GM12878 (cell line): ENCODE data around the gene RRAGD. TPM values are rescaled to one million over a fixed set of nuclear protein-coding genes. Genes with fewer than 3 reads are reported as not detected.

Experiments
- ATAC-seq: fragments of 200-7000 bp; cut with Tn5 transposase; 3 replicates; pipeline ENCODE4 v1.9.1; 2020; ENCODE audit warnings: mild to moderate bottlenecking, moderate library complexity
- BruUV-seq: library from RNA; stranded (reverse); fragments of 400-500 nt; replicated peaks from 2 replicates; lab custom pipeline; 2021; lab: Mats Ljungman, UMichigan
- CTCF ChIA-PET: fragments of 300-600 bp; sonication (Branson Sonifier 250); formaldehyde crosslinking; extraction: SDS; loops from one replicate; lab custom pipeline; 2021; ENCODE audit warnings: inconsistent platforms; lab: Yijun Ruan, JAX
- POLR2A ChIA-PET: fragments of 350-600 bp; formaldehyde crosslinking; extraction: SDS; loops from one replicate; lab custom pipeline; 2021; ENCODE audit warnings: inconsistent platforms; lab: Charles Lee
- RAD21 ChIA-PET: fragments of 300-600 bp; sonication (Branson Sonifier 250); formaldehyde crosslinking; loops from one replicate; lab custom pipeline; 2023; ENCODE audit warnings: antibody characterized with exemption; ENCODE audit not compliant: unreplicated experiment; lab: Charles Lee
- SMC1A ChIA-PET: fragments of 300-600 bp; sonication (Branson Sonifier 250); formaldehyde crosslinking; loops from one replicate; lab custom pipeline; 2023; ENCODE audit not compliant: unreplicated experiment, uncharacterized antibody; lab: Charles Lee
- DNase-seq: peaks from one replicate; pipeline ENCODE4 v3.0.0-alpha.2; 2011; ENCODE audit warnings: low read depth, low spot score
- FAIRE-seq: peaks from 3 replicates; lab custom pipeline; 2011; peaks lifted over from hg19 to GRCh38; lab: Jason Lieb, UNC
- H2AFZ ChIP-seq: 2 replicates; pipeline ENCODE4 v1.6.0; 2011; ENCODE audit warnings: low read depth, low read length, control low read depth; ENCODE audit not compliant: control insufficient read depth
- H3K27ac ChIP-seq: 2 replicates; pipeline ENCODE4 v1.5.1; 2011; ENCODE audit warnings: control low read depth; ENCODE audit not compliant: control insufficient read depth, insufficient read depth
- H3K27me3 ChIP-seq, 2 experiments: replicated peaks in 1 of 2; 2 replicates each; pipeline versions ENCODE4 v1.6.0 to v1.6.1; 2011; ENCODE audit warnings: low read length in 1 of 2; ENCODE audit not compliant: control insufficient read depth in 2 of 2, insufficient read depth in 2 of 2
- H3K36me3 ChIP-seq, 2 experiments: 2 replicates each; pipeline ENCODE4 v1.5.1; 2011; ENCODE audit warnings: low read length in 1 of 2; ENCODE audit not compliant: control insufficient read depth in 2 of 2, insufficient read depth in 2 of 2
- H3K4me1 ChIP-seq: 2 replicates; pipeline ENCODE4 v1.6.1; 2011; ENCODE audit warnings: mild to moderate bottlenecking, low read length, moderate library complexity, mixed read lengths; ENCODE audit not compliant: control insufficient read depth, insufficient read depth
- H3K4me2 ChIP-seq: 2 replicates; pipeline ENCODE4 v1.6.0; 2011; ENCODE audit warnings: control low read depth; ENCODE audit not compliant: control insufficient read depth, insufficient read depth
- H3K4me3 ChIP-seq: fragments of 200-600 bp; sonication (generic); 2 replicates; pipeline ENCODE4 v1.5.1; 2016
- H3K79me2 ChIP-seq: 2 replicates; pipeline ENCODE4 v1.6.0; 2011; ENCODE audit warnings: low read length; ENCODE audit not compliant: control insufficient read depth, insufficient read depth
- H3K9ac ChIP-seq: 2 replicates; pipeline ENCODE4 v1.8.0; 2011; ENCODE audit warnings: low read length, control low read depth, mixed read lengths; ENCODE audit not compliant: control insufficient read depth, insufficient read depth
- H3K9me3 ChIP-seq: replicated peaks from 3 replicates; pipeline ENCODE4 v1.5.1; 2011; ENCODE audit warnings: mild to moderate bottlenecking, low read length; ENCODE audit not compliant: control insufficient read depth, insufficient read depth
- H4K20me1 ChIP-seq: 2 replicates; pipeline ENCODE4 v1.6.0; 2011; ENCODE audit not compliant: control insufficient read depth, insufficient read depth
- FOXM1 ChIP-seq: IDR thresholded peaks from 2 replicates; pipeline ENCODE4 v1.6.1; 2012; ENCODE audit warnings: low read depth, mild to moderate bottlenecking, inconsistent platforms, low read length, moderate library complexity
- NR2F1 ChIP-seq: fragments of 450-650 bp; conservative IDR thresholded peaks from 2 replicates; pipeline ENCODE4 v1.6.1; 2017; ENCODE audit warnings: mild to moderate bottlenecking
- POLR2AphosphoS2 ChIP-seq: IDR thresholded peaks from 2 replicates; pipeline ENCODE4 v1.6.1; 2011; ENCODE audit warnings: low read depth, mild to moderate bottlenecking, low read length, improper control_type of control experiment, moderate library complexity
- ZNF24 ChIP-seq: fragments of 450-650 bp; IDR thresholded peaks from 2 replicates; pipeline ENCODE4 v1.6.1; 2017; ENCODE audit warnings: antibody characterized with exemption, mild to moderate bottlenecking
- WGBS: methylation state at CpG from one replicate; pipeline ENCODE4 v1.1.6; 2016; ENCODE audit warnings: low lambda C conversion rate; ENCODE audit not compliant: insufficient replicate concordance, insufficient coverage; ENCODE audit errors: missing lambda C conversion rate; 5-methylcytosine and 5-hydroxymethylcytosine counted together
- in situ Hi-C: fragments of 300-500 bp; cut with MboI; formaldehyde crosslinking; loops from 9 replicates; pipeline ENCODE4 v1.14.3; 2018; ENCODE audit warnings: mixed read lengths
- intact Hi-C: fragments of 100-400 bp; cut with micrococcal nuclease; formaldehyde crosslinking; loops from one replicate; pipeline ENCODE4 v1.14.2; 2022; ENCODE audit not compliant: unreplicated experiment
- polyA plus RNA-seq, 11 experiments: library from polyadenylated mRNA; depleted of rRNA in 4 of 11; unstranded in 6 of 11; stranded (reverse) in 5 of 11; fragments of >200 nt; fragmentation: Nextera tagmentation in 4 of 11; fragmentation: Illumina TruSeq in 1 of 11; extraction: Ambion mirVana in 4 of 11; extraction: Trizol in 1 of 11; gene quantifications; 1 replicate in 1 of 11; 2 replicates in 10 of 11; pipeline versions ENCODE4 v1.2.1 to v1.2.3, GENCODE V29; 2011 to 2016; ENCODE audit warnings: inconsistent platforms in 2 of 11, missing spikeins in 2 of 11, low read depth in 1 of 11
- total RNA-seq, 4 experiments: library from RNA; depleted of rRNA in 3 of 4; stranded (reverse); fragments of >200 nt in 3 of 4; fragmentation: Illumina TruSeq in 1 of 4; extraction: Trizol in 1 of 4; gene quantifications; 2 replicates each; pipeline versions ENCODE4 v1.2.1 to v1.2.3, GENCODE V29; 2013 to 2021

Gene RRAGD
- total and polyA plus RNA-seq, 10 of the 15 experiments (the other 5 are each of a cell fraction or from before 2014, with no cell fraction given), result 4.6 to 17.4 (median 8.5) TPM

GRCh38 chr6:89410788-89411144 lies 1.3 kb downstream of the RRAGD start:
- RAD21 ChIA-PET, result interaction anchor here (1.3 to 2.2 kb wide), 2 partner anchors 22 to 38 kb away, joined by 4 to 7 read pairs; no protein-coding TSS in a partner anchor
- H3K4me2 ChIP-seq, result peak overlapping the region; percentile 83

GRCh38 chr6:89410231-89410761 lies 1.8 kb downstream of the RRAGD start:
- no TSS peak for BruUV-seq
- DNase-seq (no peak), ATAC-seq (peak; percentile 7; the same call in 2 of the 3 replicates), FAIRE-seq (no peak)
- Histone ChIP-seq H3K36me3 (no peaks in the 10 kb centered on the region), H3K27me3 (no peaks in the 10 kb centered on the region; a peak in 1 of 4 replicates), H4K20me1 (no peaks in the 10 kb centered on the region), H3K79me2 (peaks cover 55% of the 10 kb centered on the region), H3K4me2 (peak overlapping the region; percentile 83; the same call in 1 of the 2 replicates), H3K4me1 (peaks cover 7% of the 10 kb centered on the region; the same call in 1 of the 2 replicates), H3K4me3 (peak overlapping the region; percentile 82), H3K9ac (peak overlapping the region; percentile 71), H3K9me3 (no peaks in the 10 kb centered on the region), H3K27ac (peak overlapping the region; percentile 54; the same call in 1 of the 2 replicates), H2AFZ (no peak overlapping the region)
- ChIA-PET CTCF (interaction anchor here (1.3 kb wide), 1 partner anchor 38 kb away, joined by 3 read pairs; no protein-coding TSS in a partner anchor), SMC1A (interaction anchor here (0.7 to 2.8 kb wide), 5 partner anchors 31 to 428 kb away, joined by 3 to 9 read pairs (median 4); no protein-coding TSS in a partner anchor), POLR2A (interaction anchor here (1.2 kb wide), 1 partner anchor 25 kb away, joined by 3 read pairs; no protein-coding TSS in a partner anchor), RAD21 (interaction anchor here (1.3 to 2.2 kb wide), 2 partner anchors 22 to 38 kb away, joined by 4 to 7 read pairs; no protein-coding TSS in a partner anchor)
- TF ChIP-seq FOXM1 (no peak), ZNF24 (0 out of 2 replicates have a peak, but pooled peaks have one; percentile 28)
- WGBS, result 11% methylated on average over 10 of the region's 10 CpGs
- intact Hi-C loops (loop anchor here (2.0 kb wide), 1 partner anchor 37 kb away; no protein-coding TSS in a partner anchor), in situ Hi-C loops (no loop called here)

More at GRCh38 chr6:89410788-89411144, 1.3 kb downstream of the RRAGD start:
- H3K27ac ChIP-seq, result peak overlapping the region; percentile 54
- no peaks in the 10 kb centered on the region; a peak in 1 of 4 replicates for H3K27me3 ChIP-seq
- ChIA-PET SMC1A (interaction anchor here (0.7 to 1.5 kb wide), 4 partner anchors 32 to 428 kb away, joined by 3 to 4 read pairs (median 4); no protein-coding TSS in a partner anchor), POLR2A (interaction anchor here (1.2 kb wide), 1 partner anchor 25 kb away, joined by 3 read pairs; no protein-coding TSS in a partner anchor), CTCF (interaction anchor here (1.3 kb wide), 1 partner anchor 38 kb away, joined by 3 read pairs; no protein-coding TSS in a partner anchor)
- peaks cover 50% of the 10 kb centered on the region for H3K79me2 ChIP-seq
- peak overlapping the region; percentile 64 for H2AFZ ChIP-seq
- TF ChIP-seq POLR2AphosphoS2 (no peak), NR2F1 (0 out of 2 replicates have a peak, but pooled peaks have one; percentile 27)
- WGBS, result 1% methylated on average over 4 of the region's 4 CpGs
- no peaks in the 10 kb centered on the region for H3K9me3 ChIP-seq
- peaks cover 7% of the 10 kb centered on the region; the same call in 1 of the 2 replicates for H3K4me1 ChIP-seq
- no peaks in the 10 kb centered on the region for H3K36me3 ChIP-seq
- no TSS peak for BruUV-seq
- no peak for ATAC-seq
- intact Hi-C loops, result loop anchor here (2.0 kb wide), 1 partner anchor 38 kb away; no protein-coding TSS in a partner anchor
- H4K20me1 ChIP-seq, result no peaks in the 10 kb centered on the region
- H3K4me3 ChIP-seq, result peak overlapping the region; percentile 82
- no peak for DNase-seq
- in situ Hi-C loops, result no loop called here
- peak overlapping the region; percentile 71 for H3K9ac ChIP-seq
- peak; percentile 7 for FAIRE-seq
